Esophagus squamous epithelium (tissue), 5 donors: Measurements from ENCODE around the gene KIF5C. TPM values are rescaled to one million over a fixed set of nuclear protein-coding genes. Genes with fewer than 3 reads are reported as not detected.
A peak's percentile ranks its signal among the peaks of the same experiment; 100 is the strongest.

Source experiments
- DNase-seq: peaks from one replicate; lab custom pipeline; 2025; lab: John Stamatoyannopoulos, UW
- H3K27ac ChIP-seq, 4 donors: fragments of 200-600 bp; sonication (generic); one replicate each; pipeline ENCODE4 v1.5.1; 2016 to 2019; ENCODE audit warnings: mild to moderate bottlenecking in 1 of 4
- H3K27me3 ChIP-seq, 4 donors: fragments of 200-600 bp; sonication (generic); 1 replicate in 3 of 4; 2 replicates in 1 of 4; pipeline versions ENCODE4 v1.5.1 to v1.6.0; 2017 to 2021; ENCODE audit warnings: antibody characterized with exemption in 1 of 4
- H3K36me3 ChIP-seq, 3 donors: fragments of 200-600 bp; sonication (generic); one replicate each; pipeline ENCODE4 v1.5.1; 2016 to 2019
- H3K4me1 ChIP-seq, 3 donors: fragments of 200-600 bp; sonication (generic); one replicate each; pipeline ENCODE4 v1.5.1; 2017 to 2019
- H3K4me3 ChIP-seq, 4 donors: fragments of 200-600 bp; sonication (generic); 1 replicate in 3 of 4; 2 replicates in 1 of 4; pipeline ENCODE4 v1.5.1; 2016 to 2019; ENCODE audit warnings: mild to moderate bottlenecking in 2 of 4, moderate library complexity in 1 of 4
- H3K9me3 ChIP-seq, 3 donors: fragments of 200-600 bp; sonication (generic); one replicate each; pipeline ENCODE4 v1.5.1; 2016 to 2019
- POLR2A ChIP-seq, 4 donors: fragments of 450-650 bp; IDR thresholded peaks; one replicate each; pipeline ENCODE4 v1.6.1; 2017; ENCODE audit warnings: antibody characterized with exemption in 4 of 4, mild to moderate bottlenecking in 4 of 4, moderate library complexity in 3 of 4
- WGBS, 2 donors: methylation state at CpG; one replicate each; pipeline ENCODE4 v1.1.5; 2018; 5-methylcytosine and 5-hydroxymethylcytosine counted together
- intact Hi-C: fragments of 100-400 bp; cut with DNase I; formaldehyde crosslinking; loops from one replicate; pipeline ENCODE4 v1.15.0; 2022
- small RNA-seq, 4 donors: library from RNA; depleted of rRNA; stranded (forward); fragments of <200 nt; gene quantifications; one replicate each; pipeline ENCODE3, GENCODE V24; 2016
- total RNA-seq, 4 donors: library from RNA; depleted of rRNA; stranded (reverse); fragments of >200 nt; gene quantifications; one replicate each; pipeline ENCODE4 v1.1.0, GENCODE V29; 2016
- TF ChIP-seq, protein P1 (sequence below), 6 experiments: fragments of 450-650 bp in 4 of 6; fragments of 200-600 bp in 2 of 6; sonication (generic) in 2 of 6; IDR thresholded peaks; one replicate each; pipeline ENCODE4 v1.5.1; 2016 to 2019; ENCODE audit warnings: antibody characterized with exemption in 6 of 6, mild to moderate bottlenecking in 4 of 6, moderate library complexity in 4 of 6
- donor health status: DM: yes; HTN: yes; CAD: no.

Gene KIF5C
- total RNA-seq, 4 donors from 2014 or later = 0.09 to 2.3 (median 0.41) TPM; not detected in 1

- no peak for DNase-seq
- no peaks in the 10 kb centered on the region for H3K27me3 ChIP-seq
- WGBS, 2 donors = 26 to 35% methylated on average over 5 of the region's 5 CpGs
- no peak for TF ChIP-seq POLR2A (IDR thresholded peaks at IDR 0.05)
- TF ChIP-seq, protein P1, sequence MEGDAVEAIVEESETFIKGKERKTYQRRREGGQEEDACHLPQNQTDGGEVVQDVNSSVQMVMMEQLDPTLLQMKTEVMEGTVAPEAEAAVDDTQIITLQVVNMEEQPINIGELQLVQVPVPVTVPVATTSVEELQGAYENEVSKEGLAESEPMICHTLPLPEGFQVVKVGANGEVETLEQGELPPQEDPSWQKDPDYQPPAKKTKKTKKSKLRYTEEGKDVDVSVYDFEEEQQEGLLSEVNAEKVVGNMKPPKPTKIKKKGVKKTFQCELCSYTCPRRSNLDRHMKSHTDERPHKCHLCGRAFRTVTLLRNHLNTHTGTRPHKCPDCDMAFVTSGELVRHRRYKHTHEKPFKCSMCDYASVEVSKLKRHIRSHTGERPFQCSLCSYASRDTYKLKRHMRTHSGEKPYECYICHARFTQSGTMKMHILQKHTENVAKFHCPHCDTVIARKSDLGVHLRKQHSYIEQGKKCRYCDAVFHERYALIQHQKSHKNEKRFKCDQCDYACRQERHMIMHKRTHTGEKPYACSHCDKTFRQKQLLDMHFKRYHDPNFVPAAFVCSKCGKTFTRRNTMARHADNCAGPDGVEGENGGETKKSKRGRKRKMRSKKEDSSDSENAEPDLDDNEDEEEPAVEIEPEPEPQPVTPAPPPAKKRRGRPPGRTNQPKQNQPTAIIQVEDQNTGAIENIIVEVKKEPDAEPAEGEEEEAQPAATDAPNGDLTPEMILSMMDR (IDR thresholded peaks at IDR 0.05) = no peak
- intact Hi-C loops = no loop called here
- H3K4me1 ChIP-seq = peaks cover 0 to 41% (median 0%) of the 10 kb centered on the region in 3 donors
- peak overlapping the region in 2 of 4 donors; percentile 4 to 21 for H3K27ac ChIP-seq
- H3K9me3 ChIP-seq = no peaks in the 10 kb centered on the region
- H3K36me3 ChIP-seq = no peaks in the 10 kb centered on the region
- H3K4me3 ChIP-seq = no peak overlapping the region
Observed at GRCh38 chr2:149068996-149069888, 194.2 kb downstream of the KIF5C start.

DNA sequence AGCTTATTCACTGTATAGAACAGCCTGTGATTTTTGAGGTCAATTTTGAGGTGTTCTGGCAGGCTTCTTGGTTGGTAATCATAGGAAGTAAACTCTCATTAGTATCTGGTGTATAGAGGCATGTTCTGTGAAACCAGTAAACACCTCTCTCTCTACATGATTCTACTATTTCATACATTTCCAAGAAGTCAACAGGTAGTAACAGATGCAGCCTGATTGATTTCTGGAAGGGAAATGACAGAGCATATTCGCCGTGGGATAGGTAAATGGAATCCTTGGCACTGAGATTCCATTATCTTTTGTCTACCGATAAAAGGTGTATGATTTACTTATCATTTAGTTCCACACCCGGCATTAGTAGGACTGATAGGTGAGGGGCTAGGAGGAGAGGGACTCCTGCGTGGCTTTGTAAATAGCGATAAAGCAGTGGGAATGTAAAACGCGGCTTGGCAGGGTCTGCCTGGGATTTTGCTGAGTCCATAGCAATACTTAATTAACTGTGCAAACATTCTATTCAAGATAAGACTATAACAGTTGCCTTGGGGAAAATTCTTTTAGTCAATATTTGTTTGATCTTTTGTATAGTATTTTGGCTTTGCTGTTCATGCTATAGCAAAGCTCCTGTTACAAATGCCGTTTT is 195.8 kb downstream of the KIF5C start:
- Histone ChIP-seq H3K27me3 (no peaks in the 10 kb centered on the region), H3K36me3 (no peaks in the 10 kb centered on the region), H3K4me1 (peaks cover 0 to 45% (median 0%) of the 10 kb centered on the region in 3 donors), H3K27ac (no peak overlapping the region), H3K4me3 (no peak overlapping the region), H3K9me3 (no peaks in the 10 kb centered on the region)
- 34 to 37% methylated on average over 9 of the region's 9 CpGs for WGBS, 2 donors
- intact Hi-C loops = no loop called here
- TF ChIP-seq, protein P1 (IDR thresholded peaks at IDR 0.05) = no peak
- TF ChIP-seq POLR2A (IDR thresholded peaks at IDR 0.05) = no peak
- no peak for DNase-seq

DNA sequence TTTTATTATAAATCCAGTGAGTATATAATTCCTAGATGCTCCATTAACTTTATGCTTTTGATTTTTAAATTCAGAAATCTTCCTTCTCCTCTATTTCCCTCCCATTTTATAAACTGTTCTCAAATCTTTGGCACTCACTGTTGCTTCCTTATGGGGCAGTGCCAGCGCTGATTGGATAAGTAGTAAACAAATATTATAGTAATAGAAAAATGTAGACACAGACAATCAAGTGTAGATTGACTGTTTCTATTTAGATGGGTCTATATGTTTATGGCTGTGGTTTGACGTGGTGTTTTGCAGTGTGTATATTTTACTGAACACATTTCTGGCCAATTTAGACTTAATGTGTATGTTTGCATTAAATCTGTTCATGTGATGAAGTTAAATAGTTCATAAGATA is 200.1 kb downstream of the KIF5C start:
- 45 to 71% methylated on average over 2 of the region's 2 CpGs for WGBS, 2 donors
- Histone ChIP-seq H3K4me1 (peaks cover 0 to 44% (median 0%) of the 10 kb centered on the region in 3 donors), H3K27ac (no peak overlapping the region), H3K36me3 (no peaks in the 10 kb centered on the region), H3K27me3 (no peaks in the 10 kb centered on the region), H3K4me3 (no peak overlapping the region), H3K9me3 (no peaks in the 10 kb centered on the region)
- intact Hi-C loops = no loop called here
- no peak for DNase-seq
- TF ChIP-seq, protein P1 (IDR thresholded peaks at IDR 0.05) = no peak
- no peak for TF ChIP-seq POLR2A (IDR thresholded peaks at IDR 0.05)

- Histone ChIP-seq H3K27me3 (no peaks in the 10 kb centered on the region), H3K4me1 (peaks cover 0 to 37% (median 0%) of the 10 kb centered on the region in 3 donors), H3K9me3 (no peaks in the 10 kb centered on the region), H3K27ac (peak overlapping the region in 2 of 4 donors; percentile 22 to 45), H3K4me3 (peak overlapping the region in 1 of 4 donors; percentile 41), H3K36me3 (no peaks in the 10 kb centered on the region)
- no peak for TF ChIP-seq POLR2A (IDR thresholded peaks at IDR 0.05)
- TF ChIP-seq, protein P1 (IDR thresholded peaks at IDR 0.05) = no peak
- no peak for DNase-seq
- WGBS, 2 donors = 30 to 36% methylated on average over 10 of the region's 10 CpGs
- intact Hi-C loops = no loop called here
Observed at GRCh38 chr2:149075853-149076252, 200.8 kb downstream of the KIF5C start.

Small RNAs within 50 kb of the gene (small RNA-seq; reads per million reads assigned to genes)
- gene RNU2-9P (0 reads per million in 4 donors), gene UBBP3 (0 reads per million in 4 donors)

Other genes starting within 250 kb of the KIF5C start
- 10 to 100 TPM; 10.6 to 29.2 (median 15.4) TPM for gene EPC2, start 230.5 kb upstream of the KIF5C start, total RNA-seq
- gene LYPD6B, start 163.5 kb downstream of the KIF5C start, total RNA-seq = 1 to 10 TPM; 3.1 to 9.2 (median 7.6) TPM